OCI-M1 (cell line): ENCODE data around the gene DLG1.

ENCODE experiments used
- DNase-seq: peaks from one replicate; lab custom pipeline; 2025; lab: John Stamatoyannopoulos, UW

The DLG1 gene

DNA sequence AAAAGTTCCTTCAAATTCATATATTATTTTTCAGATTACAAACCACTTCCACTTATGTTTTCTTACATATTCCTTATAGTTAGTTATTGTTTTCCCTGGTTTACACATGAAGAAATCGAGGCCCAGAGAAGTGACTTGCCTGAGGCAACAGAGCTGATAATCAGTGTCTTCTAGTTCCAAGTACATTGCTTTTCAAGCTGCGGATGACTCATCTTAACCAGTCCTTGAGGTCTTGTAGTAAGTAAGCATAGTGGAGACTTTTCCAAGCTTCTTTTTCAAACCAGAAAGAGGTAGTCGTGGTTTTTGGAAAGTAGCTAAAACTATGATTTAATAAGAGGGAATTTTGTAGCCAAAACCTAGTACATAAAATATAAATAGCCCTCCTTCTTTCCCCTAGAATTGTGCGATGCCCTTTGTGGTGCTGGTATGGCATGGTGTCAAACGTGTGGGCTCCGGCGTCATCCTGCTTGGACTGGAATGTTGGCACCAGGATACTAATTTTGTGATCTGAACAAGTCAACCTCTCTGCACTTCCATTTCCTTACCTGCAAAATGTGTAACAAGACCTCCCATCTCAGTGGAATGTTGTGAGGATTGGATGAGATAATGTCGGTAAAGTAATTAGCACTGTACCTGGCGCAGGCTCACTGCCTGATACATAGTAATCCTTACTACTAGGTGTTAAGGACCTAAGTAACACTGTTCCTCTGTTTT lies 19.0 kb upstream of the DLG1 start:
- peak; percentile 55 for DNase-seq

DNA sequence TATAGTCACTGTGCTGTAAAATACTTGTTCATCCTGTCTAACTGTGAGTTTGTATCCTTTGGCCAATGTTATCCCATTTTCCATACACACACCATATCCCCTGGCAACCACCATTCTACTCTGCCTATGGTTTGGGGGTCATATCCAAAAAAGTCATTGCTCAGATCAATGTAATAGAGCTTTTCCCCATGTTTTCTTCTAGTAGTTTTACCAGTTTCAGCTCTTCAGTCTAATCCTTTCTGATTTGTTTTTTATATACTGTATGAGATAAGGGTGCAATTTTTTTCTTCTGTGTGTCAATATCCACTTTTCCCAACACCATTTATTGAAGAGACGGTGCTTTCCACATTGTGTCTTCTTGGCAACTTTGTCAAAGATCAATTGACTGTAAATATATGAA lies 14.0 kb upstream of the DLG1 start:
- DNase-seq: no peak

DNA sequence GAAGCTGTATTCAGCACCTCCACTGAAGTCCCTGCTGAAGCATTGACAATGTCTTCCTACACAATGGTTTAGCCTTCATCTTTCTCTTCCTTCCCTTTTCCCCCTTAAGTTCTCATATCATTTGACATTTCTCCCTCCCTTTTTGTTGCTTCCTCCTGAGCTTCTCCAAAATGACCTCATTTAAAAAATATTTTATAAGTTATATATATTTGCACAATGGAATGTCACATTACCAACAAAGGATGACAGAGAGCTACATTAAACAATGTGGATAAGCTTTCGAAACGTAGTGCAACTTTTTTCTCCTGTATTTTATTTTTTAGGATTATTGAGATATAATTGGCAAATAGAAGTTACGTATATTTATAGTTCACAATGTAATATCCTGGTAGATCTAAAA lies 13.2 kb upstream of the DLG1 start:
- no peak for DNase-seq

DNA sequence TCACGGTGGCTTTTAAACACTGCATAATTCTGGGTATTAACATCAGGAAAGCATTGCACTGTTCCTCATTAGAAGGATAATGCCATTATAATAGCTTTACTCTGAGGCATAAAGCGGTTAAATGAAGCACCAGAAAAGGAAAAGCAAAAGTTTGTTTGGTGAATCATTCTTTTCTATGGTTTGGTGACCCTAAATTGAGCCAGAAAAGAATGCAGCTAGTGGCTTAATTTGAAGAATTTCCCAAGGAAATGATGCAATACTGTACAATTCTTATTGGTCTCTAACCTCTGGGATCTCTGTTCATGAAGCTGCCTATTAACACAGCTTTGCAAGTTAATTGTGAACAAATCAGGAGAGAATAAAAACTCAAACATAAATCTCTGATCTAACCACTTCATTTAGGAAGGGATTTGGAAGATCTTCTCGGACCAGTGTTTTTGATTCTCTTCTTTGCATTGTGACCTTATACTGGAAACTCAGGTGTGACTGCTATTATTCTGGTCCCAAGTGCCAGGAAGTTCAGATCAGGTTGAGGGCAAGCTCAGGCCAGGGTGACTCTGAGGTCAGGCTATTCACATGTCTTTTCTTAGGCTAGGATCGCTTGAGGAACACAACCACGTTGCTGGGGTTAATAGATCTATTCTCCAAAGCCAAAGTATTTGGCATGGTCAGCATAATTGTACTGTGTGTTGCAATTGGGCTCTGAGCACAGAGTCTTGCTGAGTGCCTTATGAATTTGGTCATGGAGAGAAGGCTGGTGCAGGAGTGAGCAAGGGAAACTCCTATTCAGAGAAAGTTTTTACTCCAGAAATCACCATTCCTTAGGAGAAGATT lies 11.3 kb upstream of the DLG1 start:
- peak; percentile 74 for DNase-seq

DNA sequence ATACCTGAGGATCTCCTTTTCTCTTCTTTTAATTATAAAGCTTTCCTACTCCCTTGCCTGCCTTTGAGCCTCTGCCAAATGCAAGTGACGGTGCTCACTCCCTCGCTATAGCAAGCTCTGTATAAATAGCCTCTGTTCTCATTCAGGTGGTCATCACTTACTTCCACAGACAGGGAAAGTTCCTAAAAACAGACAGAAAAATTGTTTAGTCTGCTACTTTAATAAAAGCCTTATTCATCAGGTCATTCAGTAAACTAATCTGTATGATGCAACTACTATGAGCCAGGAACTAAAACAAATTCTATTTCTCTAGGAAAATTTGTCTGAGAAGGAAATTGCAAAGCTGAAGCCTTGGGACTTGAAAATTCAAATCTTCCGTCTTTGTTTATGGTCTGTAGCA lies 10.2 kb upstream of the DLG1 start:
- DNase-seq: no peak

DNA sequence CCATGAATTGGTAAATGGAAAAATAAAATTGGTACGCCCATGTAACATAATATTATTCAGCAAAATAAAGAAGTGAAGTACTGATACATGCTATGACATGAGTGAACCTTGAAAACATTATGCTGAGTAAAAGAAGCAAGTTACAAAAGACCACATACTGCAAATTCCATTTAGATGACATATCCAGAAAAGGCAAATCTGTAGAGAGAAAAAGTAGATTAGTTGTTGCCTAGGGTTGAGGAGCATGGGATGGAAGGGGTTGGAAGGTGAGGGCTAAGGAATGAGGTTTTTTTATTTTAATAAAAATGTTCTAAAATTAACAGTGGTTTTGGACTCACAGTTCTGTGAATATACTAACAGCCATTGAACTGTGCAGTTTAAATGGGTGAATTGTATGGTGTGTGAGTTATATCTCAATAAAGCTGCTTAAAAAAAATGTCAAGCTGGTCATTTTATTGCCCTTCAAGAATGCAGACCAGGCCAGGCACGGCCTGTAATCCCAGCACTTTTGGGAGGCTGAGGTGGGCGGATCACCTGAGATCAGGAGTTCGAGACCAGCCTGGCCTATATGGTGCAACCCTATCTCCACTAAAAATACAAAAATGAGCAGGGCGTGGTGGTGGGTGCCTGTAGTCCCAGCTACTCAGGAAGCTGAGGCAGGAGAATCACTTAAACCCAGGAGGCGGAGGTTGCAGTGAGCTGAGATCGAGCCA lies 8.1 kb upstream of the DLG1 start:
- no peak for DNase-seq

DNA sequence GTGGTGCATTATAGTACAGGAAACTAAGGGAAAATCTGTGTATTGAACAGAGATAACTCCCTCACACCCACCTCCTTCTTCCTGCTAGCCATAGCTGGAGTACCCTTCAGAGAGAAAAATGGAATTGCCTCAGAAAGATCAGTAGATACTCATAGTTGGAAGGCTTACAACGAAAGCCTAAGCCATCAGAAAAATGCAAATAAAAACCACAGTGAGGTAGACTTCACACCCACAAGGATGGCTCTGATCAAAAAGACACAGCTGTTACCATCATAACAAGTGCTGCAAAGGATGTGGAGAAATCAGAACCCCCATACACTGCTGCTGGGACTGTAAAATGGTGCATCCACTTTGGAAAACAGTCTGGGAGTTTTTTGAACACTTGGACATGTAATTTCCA lies 7.4 kb upstream of the DLG1 start:
- DNase-seq: no peak

DNA sequence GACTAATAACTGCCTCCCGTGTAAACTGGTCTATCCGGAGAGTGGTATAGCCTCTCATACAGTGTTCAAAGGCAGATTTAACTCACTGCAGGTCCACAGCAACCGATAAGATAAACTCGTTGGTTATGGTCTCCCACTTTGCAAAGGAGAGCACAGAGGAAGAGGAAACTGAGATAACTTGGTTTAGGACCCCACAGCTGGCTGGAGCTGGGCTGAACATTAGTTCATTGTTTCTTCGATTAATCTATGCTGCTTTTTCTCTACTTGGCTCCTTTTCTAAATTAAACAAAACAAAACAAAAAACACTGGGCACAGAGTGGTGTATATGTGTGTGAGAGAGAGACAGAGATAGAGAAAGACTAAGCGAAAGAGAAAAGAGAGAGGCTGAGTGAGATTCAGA lies 5.0 kb upstream of the DLG1 start:
- DNase-seq: no peak

DNA sequence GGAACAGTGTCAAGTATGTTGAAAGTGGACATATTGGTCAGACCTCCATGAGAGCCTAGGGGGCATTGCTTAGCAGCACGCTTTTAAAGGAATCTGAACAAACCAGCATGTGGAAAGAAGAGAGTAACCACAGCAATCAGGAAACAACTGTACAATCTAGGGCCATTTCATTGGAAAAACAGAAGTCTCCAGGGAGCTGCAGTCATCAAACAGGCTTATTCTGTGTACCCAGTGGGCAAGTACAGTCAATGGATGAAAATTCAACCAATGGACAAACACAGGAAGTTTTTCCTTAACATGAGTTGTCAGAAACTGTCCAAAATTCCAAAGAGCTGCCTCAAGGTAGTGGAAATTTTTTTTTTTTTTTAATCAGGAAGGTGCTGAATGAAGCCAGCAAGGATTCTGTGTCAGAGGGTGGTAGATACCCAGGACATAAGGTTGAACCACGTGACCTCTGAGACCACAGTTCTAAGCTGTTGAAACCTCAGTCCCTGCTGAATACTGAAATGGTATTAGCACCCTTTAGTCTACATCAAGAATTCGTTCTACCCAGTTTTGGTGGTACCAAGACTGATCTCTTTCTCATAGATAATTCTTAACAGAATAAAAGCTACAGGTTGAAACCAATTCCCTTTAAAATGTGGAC lies 4.4 kb upstream of the DLG1 start:
- peak; percentile 29 for DNase-seq

DNA sequence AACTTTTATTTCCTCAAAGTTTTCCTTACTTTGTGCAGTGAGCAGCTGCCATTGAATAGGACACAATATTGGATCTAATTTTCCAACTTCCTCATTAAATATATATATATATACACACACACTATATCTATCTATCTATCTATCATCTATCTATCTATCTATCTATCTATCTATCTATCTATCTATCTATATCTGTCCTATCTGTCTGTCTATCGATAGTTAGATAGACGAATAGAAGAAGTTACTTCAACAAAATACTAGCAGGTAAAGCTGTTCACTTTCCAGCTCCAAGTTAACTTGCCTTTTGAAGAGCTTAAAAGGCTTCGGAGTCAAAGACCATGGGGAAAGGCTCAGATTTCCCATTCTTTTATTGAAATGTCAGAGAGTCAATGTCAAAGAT lies 3.6 kb upstream of the DLG1 start:
- no peak for DNase-seq

DNA sequence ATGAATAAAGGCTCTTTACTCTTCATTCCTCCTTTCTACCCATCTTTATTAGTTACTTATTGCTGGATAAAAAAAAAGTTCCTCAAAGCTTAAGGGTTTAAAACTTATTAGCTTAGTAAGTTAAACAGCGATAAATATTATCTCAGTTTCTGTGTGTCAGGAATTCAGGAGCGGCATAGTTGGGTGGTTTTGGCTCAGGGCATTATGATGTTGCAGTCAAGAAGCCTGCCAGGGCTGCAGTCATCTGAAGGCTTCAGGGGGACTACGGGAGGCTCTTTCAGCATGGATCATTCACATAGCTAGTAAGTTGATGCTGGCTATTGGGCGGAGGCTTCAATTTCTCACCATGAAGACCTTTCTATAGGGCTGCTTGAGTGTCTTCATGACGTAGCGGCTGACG lies 1.9 kb upstream of the DLG1 start:
- DNase-seq: no peak

DNA sequence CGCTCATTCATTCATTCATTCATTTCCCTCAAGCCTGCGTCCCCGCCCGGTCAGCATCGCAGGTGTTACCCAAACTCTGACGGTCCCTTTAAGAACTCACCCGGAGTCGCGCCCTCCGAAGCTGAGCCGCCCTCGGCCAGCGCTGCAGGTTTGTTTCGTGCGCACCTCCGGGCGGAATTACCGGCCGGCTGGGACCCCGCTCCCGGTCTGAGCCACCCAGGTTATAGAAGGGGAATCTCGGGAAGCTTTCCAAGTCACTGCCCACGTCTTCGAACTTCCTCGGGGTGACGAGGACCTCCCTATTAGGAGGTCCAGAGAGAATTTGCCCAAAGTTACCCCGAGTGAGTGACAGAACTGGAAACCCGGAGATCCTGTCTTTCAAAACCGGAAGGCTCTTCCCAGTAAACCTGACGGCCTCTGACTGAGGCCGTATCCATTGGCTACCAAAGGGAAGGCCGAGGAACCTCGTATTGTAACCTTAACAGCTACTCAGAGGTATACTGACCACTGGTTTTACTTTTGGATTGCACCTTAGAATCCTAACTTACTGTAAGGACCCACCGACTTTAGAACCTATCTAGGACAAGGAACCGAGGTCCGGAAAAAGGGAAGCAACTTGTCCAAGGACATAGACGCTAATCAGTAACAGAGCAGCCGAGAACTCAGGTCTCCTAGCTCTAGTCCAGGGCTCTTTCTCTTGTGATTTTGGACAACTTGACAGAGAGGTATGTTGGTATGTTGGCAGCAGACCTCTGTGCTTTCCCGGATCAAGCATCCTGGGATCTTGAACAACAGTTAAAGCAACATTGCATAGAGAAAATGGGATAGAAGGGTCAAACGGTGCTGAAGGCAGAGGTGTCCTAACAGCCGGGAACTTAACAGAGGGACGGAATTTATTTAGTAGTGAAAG lies 788 bp upstream of the DLG1 start:
- DNase-seq: peak; percentile 62

DNA sequence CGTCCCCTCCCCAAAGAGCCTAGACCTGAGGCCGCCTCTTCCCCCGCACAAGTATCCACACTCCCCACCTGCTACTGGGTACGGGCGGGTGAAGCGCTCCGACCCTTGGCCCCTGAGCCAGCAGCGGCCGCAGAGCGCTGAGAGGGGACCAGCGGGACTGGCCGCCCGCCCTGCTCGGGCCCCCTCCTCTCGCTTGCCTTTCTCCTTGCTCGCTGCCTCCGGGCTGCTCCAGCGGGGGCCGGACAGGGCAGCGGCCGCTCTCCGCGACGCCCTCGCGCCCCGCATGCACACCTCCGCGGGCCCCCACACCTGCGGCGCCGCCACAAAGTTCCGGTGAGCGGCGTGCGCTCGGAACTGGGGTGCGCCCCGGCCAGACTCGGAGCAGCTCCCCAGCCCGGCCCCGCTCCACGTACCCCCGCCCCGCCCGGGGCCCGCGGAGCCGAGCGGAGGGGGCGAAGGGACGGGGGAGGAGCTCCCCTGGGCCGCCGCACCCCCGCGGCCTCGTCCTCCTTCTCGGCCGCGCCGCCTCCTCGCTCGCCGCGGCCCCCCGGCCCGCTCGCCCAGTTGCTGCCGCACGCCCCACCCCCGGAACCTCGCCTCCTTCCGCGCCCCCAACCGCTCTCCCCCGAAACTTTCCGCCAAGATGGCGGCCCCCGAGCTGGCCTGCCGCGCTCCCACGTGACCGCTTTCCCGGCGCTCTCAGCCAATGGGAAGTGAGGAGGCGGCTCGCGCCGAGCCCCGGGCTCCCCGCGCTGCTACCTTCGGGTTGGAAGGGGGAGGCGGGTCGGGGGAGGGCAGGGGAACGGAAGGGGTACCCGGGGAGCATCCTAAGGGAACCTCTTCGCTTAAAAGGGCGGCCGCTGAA lies 704 bp downstream of the DLG1 start:
- DNase-seq: peak; percentile 87

DNA sequence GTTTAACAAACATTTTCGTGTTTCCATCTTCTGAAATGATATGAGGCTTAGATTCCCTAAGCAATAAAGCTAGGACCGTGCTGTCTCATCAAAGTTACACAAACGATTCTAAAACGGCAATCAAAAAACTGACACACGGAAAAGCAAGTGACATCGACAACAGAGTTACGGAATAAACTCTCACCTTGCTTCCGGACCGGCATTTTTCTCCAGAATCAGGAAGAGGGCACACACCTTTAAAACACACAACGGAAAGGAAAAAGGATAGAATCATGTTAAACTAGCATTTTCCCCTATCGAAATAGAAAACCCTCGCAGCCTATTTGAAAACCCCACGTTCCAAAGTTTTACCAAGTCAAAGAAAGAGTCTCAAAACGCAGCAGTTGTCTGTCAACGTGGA lies 1.4 kb downstream of the DLG1 start:
- peak; percentile 33 for DNase-seq

DNA sequence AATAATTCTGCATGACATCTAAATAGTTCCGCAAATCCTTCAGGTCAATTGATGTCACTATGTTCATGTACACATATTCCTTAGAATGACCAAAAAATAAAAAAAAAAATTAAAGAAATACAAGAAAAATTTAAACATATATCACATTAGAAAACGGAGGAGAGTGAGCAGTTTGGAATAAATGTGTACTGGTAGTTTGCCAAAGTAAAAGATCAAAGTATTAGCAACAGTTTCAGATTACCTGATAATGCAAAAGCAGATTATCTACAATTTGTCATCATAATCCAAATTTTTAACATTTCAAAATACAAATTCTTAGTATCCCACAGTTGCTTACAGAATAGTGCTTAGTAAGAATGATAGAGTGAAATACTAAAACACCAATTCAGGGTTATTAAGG lies 1.9 kb downstream of the DLG1 start:
- no peak for DNase-seq

DNA sequence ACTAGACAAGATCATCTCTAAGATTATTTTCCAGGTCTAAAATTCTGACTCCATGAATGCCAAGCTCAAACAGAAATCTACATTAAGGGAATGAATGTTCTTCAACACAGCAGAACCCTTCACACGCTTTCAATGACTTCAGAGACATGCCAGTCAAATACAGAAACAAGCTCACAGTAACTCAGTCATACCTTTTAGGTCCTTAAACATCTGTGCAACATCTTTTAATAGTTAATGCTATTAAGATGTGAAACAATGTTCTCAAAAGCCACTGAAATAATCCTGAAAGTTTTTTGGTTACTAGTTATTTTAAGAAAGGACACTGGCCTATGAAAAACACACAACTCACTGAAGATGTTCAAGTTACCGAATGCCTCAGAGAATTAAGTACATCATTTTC lies 2.5 kb downstream of the DLG1 start:
- no peak for DNase-seq

DNA sequence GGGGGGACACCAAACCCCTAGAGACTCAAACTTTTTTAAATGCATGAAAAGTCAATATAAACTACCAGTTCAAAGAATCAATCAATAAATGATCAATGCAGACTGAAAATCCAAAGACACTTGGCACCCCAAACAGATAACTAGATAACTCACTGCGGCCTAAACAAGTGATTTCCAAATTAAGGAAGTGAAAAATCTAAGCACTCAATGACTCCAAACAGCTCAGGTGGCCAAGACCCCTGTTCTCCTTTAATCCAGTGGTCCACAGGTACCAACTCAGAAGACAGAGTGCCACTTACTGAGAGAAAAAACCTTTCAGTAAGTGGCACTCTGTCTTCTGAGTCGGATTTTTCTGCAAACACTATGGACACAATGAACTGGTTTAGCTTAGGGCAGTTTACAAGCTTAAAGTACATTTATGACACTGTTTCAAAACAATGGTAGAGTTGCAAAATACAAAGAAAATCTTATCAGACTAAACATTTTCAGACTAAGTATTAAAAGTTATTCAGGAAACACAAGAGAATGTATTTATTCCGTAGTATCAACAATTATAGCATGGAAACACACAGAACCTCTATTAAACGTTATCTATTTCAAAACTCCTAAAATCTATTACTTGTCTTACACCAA lies 4.7 kb downstream of the DLG1 start:
- DNase-seq: no peak

DNA sequence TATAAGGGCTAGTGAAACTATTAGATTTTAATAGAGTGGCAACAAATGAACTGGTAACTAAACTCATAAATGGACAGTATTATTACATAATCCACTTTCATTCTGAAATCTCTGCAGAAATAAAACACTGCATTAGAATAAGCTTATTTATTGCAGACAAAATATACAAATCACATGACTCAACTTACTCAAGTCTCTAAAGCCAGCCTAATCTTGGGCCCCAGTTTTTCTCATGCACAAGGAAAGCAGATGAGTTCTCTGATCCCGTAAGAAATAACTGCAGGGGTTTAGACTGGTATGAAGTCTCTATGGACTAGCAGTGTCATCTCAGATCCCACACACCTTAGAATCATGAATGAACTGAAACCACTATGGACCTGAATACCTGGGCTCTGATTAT lies 5.8 kb downstream of the DLG1 start:
- DNase-seq: no peak

DNA sequence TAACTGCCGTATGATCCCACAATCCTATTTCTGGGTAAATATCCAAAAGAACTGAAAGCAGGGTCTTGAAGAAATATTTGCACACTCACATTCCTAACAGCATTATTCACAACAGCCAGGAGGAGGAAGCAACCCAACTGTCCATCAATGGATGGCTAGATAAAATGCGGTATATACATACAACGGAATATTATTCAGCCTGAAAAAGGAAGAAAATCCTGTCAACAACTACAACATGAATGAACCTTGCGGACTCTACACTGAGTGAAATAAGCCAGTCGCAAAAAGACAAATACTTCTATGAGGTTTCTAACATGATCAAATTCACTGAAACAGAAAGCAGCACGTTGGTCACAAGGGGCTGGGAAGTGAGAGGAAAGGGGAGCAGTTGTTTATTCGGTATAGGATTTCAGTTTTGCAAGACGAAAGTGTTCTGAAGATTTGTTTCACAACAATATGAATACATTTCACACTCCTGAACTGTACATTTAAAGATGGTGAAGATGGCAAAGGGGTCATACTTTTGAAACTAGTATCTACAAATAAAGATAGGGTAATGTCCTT lies 6.2 kb downstream of the DLG1 start:
- no peak for DNase-seq

DNA sequence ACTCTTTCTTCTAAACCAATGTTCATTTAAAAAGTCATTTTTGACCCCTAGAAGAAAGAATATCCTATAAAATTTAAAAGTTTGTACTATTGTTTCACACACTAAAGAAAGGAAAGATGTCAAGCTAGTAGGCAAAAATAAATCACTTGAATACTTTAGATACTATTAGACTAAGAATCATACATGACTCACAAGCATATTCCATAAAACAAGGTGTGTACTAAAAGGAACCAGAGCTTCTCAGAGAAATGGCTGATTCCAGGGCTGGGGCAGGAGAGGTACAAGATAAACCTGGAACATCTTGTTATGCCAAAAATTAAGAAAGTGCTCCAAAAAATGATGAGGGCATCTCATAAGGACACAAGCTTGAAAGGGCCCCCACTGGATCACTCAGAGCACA lies 8.7 kb downstream of the DLG1 start:
- no peak for DNase-seq
